Astrocyte (in vitro differentiated cells and primary cell): ENCODE measurements around the gene ADD3. TPM values are rescaled to one million over a fixed set of nuclear protein-coding genes. Genes with fewer than 3 reads are reported as not detected.
A peak's percentile ranks its signal among the peaks of the same experiment; 100 is the strongest.

Source experiments
- DNase-seq: peaks from one replicate; pipeline ENCODE4 v3.0.0-alpha.2; 2010; ENCODE audit warnings: low read depth
- FAIRE-seq: peaks from 2 replicates; lab custom pipeline; 2011; peaks lifted over from hg19 to GRCh38; lab: Jason Lieb, UNC
- H2AFZ ChIP-seq: 2 replicates; pipeline ENCODE4 v1.6.0; 2012; ENCODE audit warnings: low read depth, low read length, inconsistent platforms
- H3K27ac ChIP-seq: 2 replicates; pipeline ENCODE4 v1.5.1; 2011; ENCODE audit warnings: low read depth, low read length, inconsistent platforms
- H3K27me3 ChIP-seq: 2 replicates; pipeline ENCODE4 v1.6.0; 2011; ENCODE audit warnings: low read length, inconsistent platforms; ENCODE audit not compliant: insufficient read depth
- H3K36me3 ChIP-seq: 2 replicates; pipeline ENCODE4 v1.5.1; 2011; ENCODE audit warnings: low read length, inconsistent platforms; ENCODE audit not compliant: insufficient read depth
- H3K4me1 ChIP-seq: 2 replicates; pipeline ENCODE4 v1.5.1; 2011; ENCODE audit warnings: low read length, inconsistent platforms; ENCODE audit not compliant: insufficient read depth
- H3K4me2 ChIP-seq: 2 replicates; pipeline ENCODE4 v1.6.0; 2012; ENCODE audit warnings: low read length, inconsistent platforms
- H3K4me3 ChIP-seq: 2 replicates; pipeline ENCODE4 v1.5.1; 2011; ENCODE audit warnings: low read depth, mild to moderate bottlenecking, low read length, inconsistent platforms; ENCODE audit not compliant: insufficient read depth
- H3K79me2 ChIP-seq: 2 replicates; pipeline ENCODE4 v1.6.0; 2012; ENCODE audit warnings: mild to moderate bottlenecking, low read length, inconsistent platforms; ENCODE audit not compliant: insufficient read depth
- H3K9ac ChIP-seq: 2 replicates; pipeline ENCODE4 v1.6.0; 2012; ENCODE audit warnings: mild to moderate bottlenecking, low read length, inconsistent platforms
- H3K9me3 ChIP-seq: 2 replicates; pipeline ENCODE4 v1.5.1; 2012; ENCODE audit warnings: low read depth, mild to moderate bottlenecking, low read length, inconsistent platforms; ENCODE audit not compliant: insufficient read depth
- H4K20me1 ChIP-seq: 2 replicates; pipeline ENCODE4 v1.6.0; 2012; ENCODE audit warnings: low read length, inconsistent platforms; ENCODE audit not compliant: insufficient read depth
- H3K27ac Mint-ChIP-seq: one replicate; pipeline ENCODE4 v1.8.0; 2021; ENCODE audit warnings: mild to moderate bottlenecking, mixed read lengths; ENCODE audit not compliant: unreplicated experiment
- H3K27me3 Mint-ChIP-seq: one replicate; pipeline ENCODE4 v1.8.0; 2021; ENCODE audit warnings: low read depth, mixed read lengths; ENCODE audit not compliant: unreplicated experiment
- H3K36me3 Mint-ChIP-seq: one replicate; pipeline ENCODE4 v1.8.0; 2021; ENCODE audit warnings: low read depth, mixed read lengths; ENCODE audit not compliant: unreplicated experiment
- H3K4me1 Mint-ChIP-seq: one replicate; pipeline ENCODE4 v1.8.0; 2021; ENCODE audit warnings: low read depth, mixed read lengths; ENCODE audit not compliant: unreplicated experiment
- H3K4me3 Mint-ChIP-seq: one replicate; pipeline ENCODE4 v1.8.0; 2021; ENCODE audit warnings: mild to moderate bottlenecking, moderate library complexity, mixed read lengths; ENCODE audit not compliant: unreplicated experiment
- H3K9me3 Mint-ChIP-seq: one replicate; pipeline ENCODE4 v1.8.0; 2021; ENCODE audit warnings: mild to moderate bottlenecking, mixed read lengths; ENCODE audit not compliant: unreplicated experiment
- EZH2 ChIP-seq: IDR thresholded peaks from 2 replicates; pipeline ENCODE4 v1.6.1; 2012; ENCODE audit warnings: mild to moderate bottlenecking, low read length, inconsistent platforms; ENCODE audit not compliant: insufficient read depth
- total RNA-seq: library from RNA; stranded (reverse); gene quantifications from 2 replicates; pipeline ENCODE4 v1.2.1, GENCODE V29; 2021
- TF ChIP-seq, protein P1 (sequence below): IDR thresholded peaks from 2 replicates; pipeline ENCODE4 v1.5.1; 2011; ENCODE audit warnings: low read depth, mild to moderate bottlenecking, inconsistent platforms, low read length, moderate library complexity; ENCODE audit not compliant: insufficient read depth

The ADD3 gene
- total RNA-seq, 1 donor from 2014 or later = 127 TPM

DNA sequence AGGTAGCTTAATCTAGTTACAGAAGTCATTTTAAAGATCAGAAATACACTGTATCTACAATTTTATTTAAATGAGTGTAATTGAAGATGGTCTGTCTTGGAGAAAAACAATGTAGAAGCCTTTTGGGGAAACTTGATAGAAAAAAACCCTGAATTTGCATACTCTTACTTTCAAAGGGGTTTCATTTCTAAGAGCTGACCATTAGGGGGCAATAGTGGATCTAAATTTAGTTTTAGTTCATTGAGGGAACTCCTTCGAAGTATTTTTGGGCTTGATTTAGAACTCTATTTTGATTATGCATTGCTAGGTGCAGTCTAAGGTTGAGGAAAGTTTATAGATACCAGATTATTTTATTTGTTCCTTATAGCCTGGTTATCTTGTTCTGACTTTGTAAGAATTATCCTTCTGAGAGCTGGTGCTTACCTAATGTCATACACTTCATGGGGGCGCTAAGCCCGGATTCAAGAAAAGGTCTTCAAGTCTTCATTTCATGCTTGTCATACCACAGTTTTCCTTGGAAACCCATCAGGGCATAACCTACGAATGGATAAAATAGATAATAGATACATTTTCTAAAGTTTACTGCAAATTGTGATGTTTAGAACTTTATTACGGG lies 130.5 kb downstream of the ADD3 start:
- Mint-ChIP-seq H3K36me3 (peaks cover 12% of the 10 kb centered on the region), H3K27me3 (no peaks in the 10 kb centered on the region), H3K27ac (no peak overlapping the region), H3K4me1 (peaks cover 12% of the 10 kb centered on the region), H3K9me3 (no peaks in the 10 kb centered on the region), H3K4me3 (no peak overlapping the region)
- H3K9me3 ChIP-seq = no peaks in the 10 kb centered on the region
- no peak overlapping the region for H2AFZ ChIP-seq
- no peaks in the 10 kb centered on the region for H3K36me3 ChIP-seq
- H3K27me3 ChIP-seq = no peaks in the 10 kb centered on the region
- DNase-seq (peak; percentile 35), FAIRE-seq (no peak)
- TF ChIP-seq, protein P1, sequence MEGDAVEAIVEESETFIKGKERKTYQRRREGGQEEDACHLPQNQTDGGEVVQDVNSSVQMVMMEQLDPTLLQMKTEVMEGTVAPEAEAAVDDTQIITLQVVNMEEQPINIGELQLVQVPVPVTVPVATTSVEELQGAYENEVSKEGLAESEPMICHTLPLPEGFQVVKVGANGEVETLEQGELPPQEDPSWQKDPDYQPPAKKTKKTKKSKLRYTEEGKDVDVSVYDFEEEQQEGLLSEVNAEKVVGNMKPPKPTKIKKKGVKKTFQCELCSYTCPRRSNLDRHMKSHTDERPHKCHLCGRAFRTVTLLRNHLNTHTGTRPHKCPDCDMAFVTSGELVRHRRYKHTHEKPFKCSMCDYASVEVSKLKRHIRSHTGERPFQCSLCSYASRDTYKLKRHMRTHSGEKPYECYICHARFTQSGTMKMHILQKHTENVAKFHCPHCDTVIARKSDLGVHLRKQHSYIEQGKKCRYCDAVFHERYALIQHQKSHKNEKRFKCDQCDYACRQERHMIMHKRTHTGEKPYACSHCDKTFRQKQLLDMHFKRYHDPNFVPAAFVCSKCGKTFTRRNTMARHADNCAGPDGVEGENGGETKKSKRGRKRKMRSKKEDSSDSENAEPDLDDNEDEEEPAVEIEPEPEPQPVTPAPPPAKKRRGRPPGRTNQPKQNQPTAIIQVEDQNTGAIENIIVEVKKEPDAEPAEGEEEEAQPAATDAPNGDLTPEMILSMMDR = peak; percentile 77
- no peak for TF ChIP-seq EZH2
- H3K27ac ChIP-seq = no peak overlapping the region
- H4K20me1 ChIP-seq = no peaks in the 10 kb centered on the region
- H3K4me1 ChIP-seq = peaks cover 6% of the 10 kb centered on the region
- H3K9ac ChIP-seq = no peak overlapping the region
- no peaks in the 10 kb centered on the region for H3K79me2 ChIP-seq
- no peak overlapping the region for H3K4me2 ChIP-seq
- no peak overlapping the region for H3K4me3 ChIP-seq

DNA sequence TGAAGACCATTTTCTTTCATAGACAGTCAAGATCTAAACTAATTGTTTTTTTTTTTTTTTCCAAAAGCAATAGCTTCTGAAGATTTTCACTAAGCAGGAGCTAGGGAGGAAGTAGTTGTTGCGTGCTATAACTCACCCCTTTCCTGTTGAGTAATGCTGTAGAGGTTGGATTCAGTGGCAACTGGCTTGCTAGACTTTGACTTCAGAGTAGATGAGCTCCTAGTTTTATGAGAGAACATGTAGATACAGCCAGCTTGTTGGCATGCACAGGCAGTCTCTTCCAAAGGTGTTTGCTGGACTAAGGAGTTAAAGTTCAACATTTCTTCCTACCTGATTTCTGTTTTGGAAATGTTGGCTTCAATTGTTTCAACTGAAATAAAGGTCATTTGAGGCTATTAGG lies 133.4 kb downstream of the ADD3 start:
- H2AFZ ChIP-seq = no peak overlapping the region
- no peaks in the 10 kb centered on the region for H3K27me3 ChIP-seq
- no peak overlapping the region for H3K27ac ChIP-seq
- H3K9me3 ChIP-seq = no peaks in the 10 kb centered on the region
- H3K4me1 ChIP-seq = peaks cover 6% of the 10 kb centered on the region
- no peak overlapping the region for H3K9ac ChIP-seq
- no peak overlapping the region for H3K4me2 ChIP-seq
- TF ChIP-seq, protein P1 = no peak
- no peak for TF ChIP-seq EZH2
- Mint-ChIP-seq H3K27me3 (no peaks in the 10 kb centered on the region), H3K9me3 (no peaks in the 10 kb centered on the region), H3K4me1 (peaks cover 12% of the 10 kb centered on the region), H3K4me3 (no peak overlapping the region), H3K36me3 (peaks cover 11% of the 10 kb centered on the region), H3K27ac (no peak overlapping the region)
- FAIRE-seq = no peak
- H3K36me3 ChIP-seq = no peaks in the 10 kb centered on the region
- H3K79me2 ChIP-seq = no peaks in the 10 kb centered on the region
- DNase-seq = no peak
- H3K4me3 ChIP-seq = no peak overlapping the region
- H4K20me1 ChIP-seq = no peaks in the 10 kb centered on the region

DNA sequence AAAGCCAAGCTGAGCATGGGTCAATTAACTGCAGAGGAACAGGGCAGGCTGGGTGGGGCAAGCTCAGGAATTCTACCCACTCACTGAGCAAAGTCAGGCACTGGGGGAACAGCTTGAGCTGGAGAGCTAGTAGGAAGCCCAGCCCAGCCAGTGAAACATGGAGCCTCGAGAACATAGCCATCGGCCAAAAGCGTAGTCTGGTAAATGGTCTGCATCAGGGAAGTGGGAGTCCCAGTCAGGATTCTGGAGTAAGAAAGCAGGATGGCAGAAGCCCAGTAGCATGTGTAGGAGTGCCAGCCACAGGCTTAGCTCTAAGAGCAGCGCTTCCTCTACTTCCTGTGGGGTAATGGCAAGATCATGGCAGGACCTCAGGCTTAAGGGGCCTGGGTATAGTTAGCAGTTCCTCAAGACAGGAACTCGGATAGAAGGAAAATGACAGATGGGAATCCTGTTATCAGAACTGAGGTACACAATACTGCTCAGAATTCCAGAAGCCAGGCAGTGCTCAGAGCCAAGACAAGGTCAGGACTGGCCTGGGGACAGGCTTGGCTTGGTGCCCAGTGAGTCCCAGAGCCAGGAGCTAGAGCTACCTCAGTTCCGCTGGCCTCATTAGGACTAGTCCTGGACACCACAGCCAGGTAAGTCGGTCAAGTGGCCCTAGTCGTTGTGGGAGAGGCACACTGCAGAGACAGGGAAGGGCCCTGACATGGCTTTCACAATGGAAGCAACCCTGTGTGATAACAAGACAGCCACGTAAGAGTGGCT lies 134.3 kb downstream of the ADD3 start:
- Mint-ChIP-seq H3K9me3 (no peaks in the 10 kb centered on the region), H3K4me3 (no peak overlapping the region), H3K4me1 (peaks cover 12% of the 10 kb centered on the region), H3K27me3 (no peaks in the 10 kb centered on the region), H3K27ac (no peak overlapping the region), H3K36me3 (peaks cover 11% of the 10 kb centered on the region)
- no peak for FAIRE-seq
- no peak overlapping the region for H3K9ac ChIP-seq
- no peak overlapping the region for H3K4me2 ChIP-seq
- no peak overlapping the region for H2AFZ ChIP-seq
- H3K27ac ChIP-seq = no peak overlapping the region
- H3K79me2 ChIP-seq = no peaks in the 10 kb centered on the region
- H3K4me1 ChIP-seq = peaks cover 6% of the 10 kb centered on the region
- no peak for TF ChIP-seq EZH2
- TF ChIP-seq, protein P1 = no peak
- H3K36me3 ChIP-seq = no peaks in the 10 kb centered on the region
- no peaks in the 10 kb centered on the region for H4K20me1 ChIP-seq
- H3K9me3 ChIP-seq = no peaks in the 10 kb centered on the region
- no peaks in the 10 kb centered on the region for H3K27me3 ChIP-seq
- DNase-seq = no peak
- H3K4me3 ChIP-seq = no peak overlapping the region
